ENCODE measurements around the gene C6orf132. TPM values are rescaled to one million over a fixed set of nuclear protein-coding genes. Genes with fewer than 3 reads are reported as not detected.

Gene C6orf132
- total RNA-seq, 1 donor from 2014 or later: 1.9 TPM

- ATAC-seq (ENCODE audit: poor library complexity) (peak; percentile 83), DNase-seq (no peak)
- intact Hi-C loops (cut with DNase I): no loop called here
Observed at GRCh38 chr6:42093582-42094329, 48.7 kb downstream of the C6orf132 start.

DNA sequence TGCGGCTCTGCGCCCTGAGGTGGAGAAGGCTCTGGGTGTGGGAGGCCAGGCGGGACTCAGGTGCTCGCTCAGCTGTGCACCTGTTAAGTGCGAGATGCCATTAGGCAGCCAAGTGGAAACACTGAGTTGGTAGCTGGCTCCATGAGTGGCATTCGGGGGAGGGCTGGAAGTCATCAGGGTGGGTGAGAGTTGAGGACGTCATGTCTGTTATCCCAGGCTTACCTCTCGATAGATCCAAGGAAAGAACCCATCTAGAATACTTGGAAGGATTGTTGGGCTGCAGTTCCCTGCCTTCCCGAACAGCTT is 50.7 kb downstream of the C6orf132 start:
- ATAC-seq (ENCODE audit: poor library complexity) (no peak), DNase-seq (no peak)
- intact Hi-C loops (cut with DNase I): no loop called here

- intact Hi-C loops (cut with DNase I): no loop called here
- DNase-seq (no peak), ATAC-seq (ENCODE audit: poor library complexity) (no peak)
Observed at GRCh38 chr6:42090819-42091717, 51.4 kb downstream of the C6orf132 start.

DNA sequence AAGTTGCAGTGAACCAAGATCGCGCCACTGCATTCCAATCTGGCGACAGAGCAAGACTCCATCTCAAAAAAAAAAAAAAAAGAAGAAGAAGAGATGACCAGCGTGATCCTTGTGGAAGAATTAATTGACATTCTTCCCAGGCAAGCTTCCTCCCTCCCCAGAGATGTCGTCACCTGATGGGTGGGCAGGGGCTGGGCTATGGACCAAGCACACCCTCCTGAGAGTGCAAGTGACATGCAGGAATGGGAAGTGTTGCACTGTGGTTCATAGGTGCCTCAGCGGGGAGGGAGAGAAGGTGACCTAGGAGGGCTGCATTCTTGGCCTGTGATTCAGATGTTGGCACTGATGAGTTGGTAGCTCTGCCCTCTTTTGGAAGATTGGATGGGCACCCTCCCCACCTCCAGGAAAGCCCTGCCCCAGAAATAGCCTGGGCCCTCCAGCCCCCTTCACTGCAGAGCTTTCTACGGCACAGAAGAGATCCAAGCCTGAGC is 54.3 kb downstream of the C6orf132 start:
- ATAC-seq (ENCODE audit: poor library complexity) (peak; percentile 83), DNase-seq (peak; percentile 66)
- intact Hi-C loops (cut with DNase I): no loop called here

DNA sequence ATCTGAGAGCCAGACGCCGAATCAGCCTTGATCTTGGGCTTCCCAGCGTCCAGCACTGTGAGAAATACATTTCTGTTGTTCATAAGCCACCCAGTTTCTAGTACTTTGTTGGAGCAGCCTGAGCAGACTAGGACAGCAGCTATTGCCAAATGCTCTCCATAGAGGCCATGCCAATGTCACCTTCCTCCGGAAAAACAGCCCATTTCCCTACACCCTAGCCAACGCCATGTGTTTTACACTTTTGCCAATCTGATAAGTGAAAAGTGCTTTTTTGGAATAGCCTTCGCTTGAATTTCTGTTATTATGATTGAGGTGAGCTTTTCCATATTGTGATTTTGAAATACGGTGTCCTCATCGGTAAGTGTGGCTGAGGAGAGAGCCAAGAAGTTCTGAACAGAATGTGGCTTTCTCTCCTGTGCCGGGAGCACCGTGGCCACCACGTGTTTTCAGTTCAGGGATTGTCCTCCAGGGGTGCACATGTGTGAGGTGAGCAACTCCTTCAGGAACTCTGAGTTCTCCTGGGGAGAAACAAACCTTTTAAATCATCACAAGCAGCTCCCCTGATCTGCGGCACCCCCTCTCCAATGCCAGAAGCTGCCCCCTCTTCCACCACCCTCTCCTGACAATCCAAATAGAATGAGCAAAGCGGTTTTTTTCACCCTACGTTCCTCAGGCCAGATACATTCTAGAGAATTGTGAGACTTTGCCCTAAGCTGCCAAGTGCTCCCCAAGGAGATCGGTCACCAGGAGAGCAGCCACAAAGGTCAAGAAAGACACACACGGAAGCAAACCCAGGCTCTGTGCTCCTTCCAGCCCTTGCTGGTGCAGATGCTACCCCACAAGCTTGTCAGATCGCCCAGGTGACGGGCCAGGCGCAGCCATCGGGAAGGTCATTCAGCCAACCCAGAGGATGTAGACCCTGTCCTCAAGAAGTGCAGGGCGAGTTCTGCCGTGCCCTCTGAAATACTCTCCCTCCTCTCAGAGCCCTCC is 56.1 kb downstream of the C6orf132 start:
- intact Hi-C loops (cut with DNase I): no loop called here
- DNase-seq (no peak), ATAC-seq (ENCODE audit: poor library complexity) (peak; percentile 67)

DNA sequence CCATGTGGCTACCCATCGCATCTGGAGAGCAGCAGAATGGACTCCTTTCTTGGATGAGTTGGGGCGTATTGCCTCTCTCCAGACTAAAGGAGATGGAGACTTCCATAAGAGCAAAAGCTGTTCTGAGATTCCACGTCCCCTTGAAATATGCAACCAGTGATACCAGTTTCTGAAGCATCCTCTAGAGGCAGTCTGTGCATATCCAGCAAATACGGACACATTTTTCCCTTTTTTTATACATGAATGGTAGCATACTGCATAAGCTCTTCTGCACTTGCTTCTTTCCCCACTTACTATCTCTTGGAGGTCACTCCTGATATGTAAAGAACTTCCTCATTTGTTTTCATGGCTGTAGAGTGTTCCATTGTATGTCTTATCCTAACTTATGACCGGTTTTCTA is 57.5 kb downstream of the C6orf132 start:
- no peak for ATAC-seq (ENCODE audit: poor library complexity)
- intact Hi-C loops (cut with DNase I): no loop called here

DNA sequence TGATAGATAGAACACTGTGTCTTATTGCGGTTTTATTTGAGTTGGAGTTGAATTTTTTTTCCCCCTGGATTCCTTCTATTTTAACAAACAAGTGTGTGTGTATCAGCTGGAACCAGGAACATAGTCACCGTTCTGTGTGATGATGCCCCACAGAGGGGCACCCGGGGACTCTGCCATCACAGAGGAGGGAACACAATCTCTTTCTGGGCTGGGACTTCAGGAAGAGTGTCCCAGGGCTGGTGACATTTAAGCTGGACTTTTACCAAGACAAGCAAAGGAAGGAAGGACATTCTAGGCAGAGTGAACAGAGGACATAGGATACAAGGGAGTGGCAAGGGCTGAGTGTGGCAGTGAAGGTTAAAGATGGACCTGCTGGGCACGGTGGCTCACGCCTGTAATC is 58.9 kb downstream of the C6orf132 start:
- DNase-seq (no peak), ATAC-seq (ENCODE audit: poor library complexity) (peak; percentile 24)
- intact Hi-C loops (cut with DNase I): no loop called here

More for the DNA sequence above, 57.5 kb downstream of the C6orf132 start:
- DNase-seq: no peak

GRCh38 chr6:42079941-42080464 is 62.4 kb downstream of the C6orf132 start:
- DNase-seq (no peak), ATAC-seq (ENCODE audit: poor library complexity) (no peak)
- intact Hi-C loops (cut with DNase I): no loop called here

GRCh38 chr6:42078386-42078785 is 64.0 kb downstream of the C6orf132 start:
- intact Hi-C loops (cut with DNase I): no loop called here
- ATAC-seq (ENCODE audit: poor library complexity) (no peak), DNase-seq (no peak)

- ATAC-seq (ENCODE audit: poor library complexity) (peak; percentile 84), DNase-seq (peak; percentile 87)
- intact Hi-C loops (cut with DNase I): loop anchor here (2.0 kb wide), 1 partner anchor 90 kb away; no protein-coding TSS in a partner anchor
Observed at GRCh38 chr6:42075159-42075838, 67.1 kb downstream of the C6orf132 start.

- ATAC-seq (ENCODE audit: poor library complexity): no peak
- DNase-seq: no peak
- intact Hi-C loops (cut with DNase I): no loop called here
Observed at GRCh38 chr6:42073287-42073686, 69.1 kb downstream of the C6orf132 start.

DNA sequence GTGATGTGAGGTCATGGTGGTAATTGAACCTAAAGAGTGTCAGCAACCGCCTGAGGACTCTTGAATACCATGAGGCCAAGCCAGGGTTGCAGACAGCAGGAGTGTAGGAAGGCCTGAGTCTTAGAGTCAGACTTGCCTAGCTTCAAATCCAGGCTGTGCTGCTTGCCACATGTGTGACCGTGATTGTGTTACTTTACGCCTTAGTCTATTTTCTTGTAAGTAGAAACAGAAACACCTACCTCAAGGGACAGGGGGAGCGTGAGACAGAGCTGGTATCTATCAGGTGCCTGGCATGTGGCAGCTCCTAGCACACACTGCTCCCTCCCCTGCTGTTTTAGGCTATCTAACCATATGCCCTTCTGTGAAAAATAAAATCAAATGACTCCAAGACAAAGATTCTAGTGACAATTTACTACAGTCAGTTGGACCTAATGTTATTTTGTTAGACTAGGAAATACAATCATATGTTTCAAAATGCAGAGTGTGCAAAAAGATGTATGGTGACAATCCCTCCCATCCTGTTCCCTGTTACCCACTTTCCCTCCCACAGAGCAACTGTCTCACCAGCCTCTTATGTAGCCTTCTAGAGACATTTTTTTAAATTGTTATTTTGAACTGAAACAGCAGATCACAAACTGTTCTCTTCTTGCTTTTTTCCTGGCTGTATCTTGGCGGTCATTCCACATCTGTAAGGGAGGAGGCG is 70.4 kb downstream of the C6orf132 start:
- no peak for ATAC-seq (ENCODE audit: poor library complexity)
- DNase-seq: no peak
- intact Hi-C loops (cut with DNase I): no loop called here

DNA sequence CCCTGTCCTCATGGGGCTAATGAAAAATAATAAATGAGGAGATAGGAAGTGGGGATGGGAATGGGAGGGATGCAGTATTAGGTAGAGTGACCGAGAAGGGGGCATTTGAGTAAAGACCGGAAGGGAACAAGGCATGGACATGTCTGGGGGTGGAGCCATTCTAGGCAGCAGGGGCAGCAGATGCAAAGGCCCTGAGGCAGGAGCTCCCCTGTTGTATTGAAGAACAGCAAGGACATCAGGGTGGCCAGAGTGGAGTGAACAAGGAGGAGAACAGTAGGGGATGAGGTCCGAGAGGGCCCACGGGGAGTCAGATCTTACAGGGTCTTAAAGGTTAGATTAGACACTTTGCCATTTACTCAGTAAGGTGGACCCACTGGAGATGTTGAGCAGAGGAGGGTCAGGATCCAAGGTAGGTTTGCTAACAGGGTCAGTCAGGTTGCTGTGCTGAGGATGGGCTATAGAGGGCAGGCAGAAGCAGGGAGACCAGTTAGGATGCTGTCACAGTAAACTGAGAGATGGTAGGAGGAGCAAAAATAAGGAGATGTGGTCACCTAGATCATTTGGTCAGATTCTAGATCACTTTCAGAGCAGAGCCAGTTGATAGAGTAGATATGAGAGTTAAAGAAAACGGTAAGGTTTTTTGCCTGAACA is 73.4 kb downstream of the C6orf132 start:
- intact Hi-C loops (cut with DNase I): no loop called here
- DNase-seq (no peak), ATAC-seq (ENCODE audit: poor library complexity) (no peak)

DNA sequence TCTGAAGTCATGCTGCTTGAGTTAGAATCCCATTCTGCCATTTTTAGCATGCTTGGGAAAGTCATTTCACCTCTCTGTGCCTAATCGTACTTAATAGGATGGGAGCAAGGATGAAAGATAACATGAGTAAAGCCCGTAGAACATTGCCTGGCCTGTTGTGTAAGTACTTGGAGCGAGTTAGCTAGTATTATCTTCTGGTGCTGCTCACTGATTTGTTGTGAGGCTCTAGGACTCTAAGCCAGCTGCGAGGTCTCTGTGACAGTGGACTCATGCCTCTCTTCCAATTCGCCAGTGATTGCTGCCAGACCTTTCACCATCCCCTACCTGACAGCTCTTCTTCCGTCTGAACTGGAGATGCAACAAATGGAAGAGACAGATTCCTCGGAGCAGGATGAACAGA is 74.2 kb downstream of the C6orf132 start:
- ATAC-seq (ENCODE audit: poor library complexity) (peak; percentile 90), DNase-seq (no peak)
- intact Hi-C loops (cut with DNase I): no loop called here

GRCh38 chr6:42066156-42066675 is 76.2 kb downstream of the C6orf132 start:
- intact Hi-C loops (cut with DNase I): no loop called here
- ATAC-seq (ENCODE audit: poor library complexity) (no peak), DNase-seq (no peak)

- intact Hi-C loops (cut with DNase I): no loop called here
- no peak for ATAC-seq (ENCODE audit: poor library complexity)
- DNase-seq: no peak
Observed at GRCh38 chr6:42059743-42060142, 82.7 kb downstream of the C6orf132 start.

DNA sequence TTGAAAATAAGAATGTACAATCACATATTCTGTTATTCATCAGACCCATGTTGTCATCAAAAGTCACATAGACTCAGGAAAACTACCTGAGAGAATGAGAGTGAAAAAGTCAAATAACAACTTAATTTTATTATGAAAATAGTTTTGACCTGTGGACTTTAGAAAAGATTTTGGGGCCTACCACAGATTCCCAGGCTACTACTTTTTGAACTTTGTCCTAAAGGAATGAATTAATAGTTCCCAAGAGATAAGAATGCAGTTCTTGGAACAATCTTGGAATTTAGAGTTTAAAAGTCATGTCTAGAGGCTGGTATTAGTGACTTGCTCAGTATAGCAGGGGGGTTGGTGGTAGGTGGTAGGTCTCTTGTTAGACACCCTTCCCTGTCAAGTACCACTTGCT is 88.8 kb downstream of the C6orf132 start:
- DNase-seq: no peak
- intact Hi-C loops (cut with DNase I): no loop called here
- no peak for ATAC-seq (ENCODE audit: poor library complexity)
